A549 (cell line): ENCODE data around the gene RPA1.

Experiments used
- CTCF ChIP-seq: fragments of >200 bp; sonication (Bioruptor Twin); formaldehyde crosslinking; IDR thresholded peaks from 3 replicates; pipeline ENCODE4 v1.5.1; 2016
- JUN ChIP-seq, 2 experiments: fragments of >200 bp; sonication (Bioruptor Twin); formaldehyde crosslinking; IDR thresholded peaks; 2 replicates in 1 of 2; 3 replicates in 1 of 2; pipeline ENCODE4 v1.6.1; 2016 to 2017
- JUNB ChIP-seq: fragments of >200 bp; sonication (Bioruptor Twin); formaldehyde crosslinking; IDR thresholded peaks from 2 replicates; pipeline ENCODE4 v1.6.1; 2016
- MAX ChIP-seq: IDR thresholded peaks from 2 replicates; pipeline ENCODE4 v1.6.1; 2012
- NPAS2 ChIP-seq: fragments of 250-450 bp; sonication (Bioruptor Pico); IDR thresholded peaks from 2 replicates; pipeline ENCODE4 v1.8.0; 2022; ENCODE audit warnings: mild to moderate bottlenecking, moderate library complexity, borderline replicate concordance
- RCOR1 ChIP-seq: fragments of 150-350 bp; IDR thresholded peaks from 2 replicates; pipeline ENCODE4 v1.6.1; 2014; ENCODE audit warnings: antibody characterized with exemption, low read length, low read depth
- SMC3 ChIP-seq: fragments of >200 bp; sonication (Bioruptor Twin); formaldehyde crosslinking; IDR thresholded peaks from 3 replicates; pipeline ENCODE4 v1.6.1; 2018; ENCODE audit warnings: inconsistent platforms
- USF2 ChIP-seq: fragments of 450-650 bp; IDR thresholded peaks from 2 replicates; pipeline ENCODE4 v1.6.1; 2014; ENCODE audit warnings: antibody characterized with exemption

- TF ChIP-seq NPAS2 (CRISPR knock-in tag) (no peak), CTCF (no peak), JUNB (no peak), JUN (IDR thresholded peaks at IDR 0.05) (no peak), RCOR1 (no peak), MAX (no peak), USF2 (no peak), SMC3 (no peak)
Observed at GRCh38 chr17:1899403-1900000, 69.7 kb downstream of the RPA1 start.
